HG02610 (cell line): ENCODE results near the gene TRIM34.
A peak's percentile ranks its signal among the peaks of the same experiment; 100 is the strongest.
"Not testable (repeated sequence)": the region's sequence is repeated elsewhere in the genome, so short reads cannot be mapped to it uniquely, and the experiment has no call there.

Experiments
- ATAC-seq: cut with Tn5 transposase; IDR thresholded peaks from one replicate; pipeline ENCODE4 v1.9.1; 2021; ENCODE audit warnings: mild to moderate bottlenecking, moderate library complexity; ENCODE audit not compliant: unreplicated experiment

TRIM34 gene

GRCh38 chr11:5683620-5684019 lies 58.8 kb downstream of the TRIM34 start:
- not testable (repeated sequence) for ATAC-seq

- ATAC-seq: peak; percentile 12
Measured at GRCh38 chr11:5684036-5684645, 59.3 kb downstream of the TRIM34 start.

- ATAC-seq: peak; percentile 72
Measured at GRCh38 chr11:5684646-5685362, 60.0 kb downstream of the TRIM34 start, which contains the start of gene TRIM5. Gene TRIM5, minus strand, starts transcription at chr11:5685074. Its CDS starts 4,897 bp downstream, at chr11:5680177.

GRCh38 chr11:5686426-5686825 lies 61.6 kb downstream of the TRIM34 start:
- no peak for ATAC-seq

GRCh38 chr11:5688482-5688881 lies 63.7 kb downstream of the TRIM34 start:
- ATAC-seq: no peak

GRCh38 chr11:5689551-5689983 lies 64.8 kb downstream of the TRIM34 start, which contains the start of gene TRIM22:
Gene TRIM22, plus strand, starts transcription at chr11:5689790. Its CDS starts 6,443 bp downstream, at chr11:5696233.
- peak; percentile 79 for ATAC-seq

DNA sequence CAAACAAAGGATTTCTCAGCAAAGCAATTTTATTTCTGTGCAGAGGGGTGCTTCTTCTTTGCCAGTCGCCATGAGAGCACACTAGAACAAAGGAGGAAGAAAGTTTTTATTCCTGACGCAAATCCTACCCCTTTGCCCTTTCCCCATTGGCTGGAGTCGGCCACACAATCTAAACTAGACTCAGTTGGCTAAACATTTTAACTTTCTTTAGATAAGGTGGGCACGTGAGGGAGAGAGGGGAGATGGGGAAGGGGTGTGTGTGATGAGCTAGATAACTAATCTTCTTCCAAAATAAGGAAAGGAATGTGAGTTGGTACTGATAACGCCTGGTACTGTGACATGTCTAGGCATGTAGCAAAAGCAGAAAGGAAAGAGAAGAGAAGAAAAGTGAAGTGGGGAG lies 65.4 kb downstream of the TRIM34 start:
- no peak for ATAC-seq

GRCh38 chr11:5690736-5691135 lies 65.9 kb downstream of the TRIM34 start:
- ATAC-seq: no peak

- not testable (repeated sequence) for ATAC-seq
Measured at GRCh38 chr11:5691238-5691963, 66.6 kb downstream of the TRIM34 start.

- ATAC-seq: no peak
Measured at GRCh38 chr11:5691964-5692361, 67.2 kb downstream of the TRIM34 start.
